HG02938 (cell line): Measurements from ENCODE around the gene LRRC25.

Experiments used
- ATAC-seq: cut with Tn5 transposase; IDR thresholded peaks from one replicate; pipeline ENCODE4 v1.9.1; 2021; ENCODE audit warnings: mild to moderate bottlenecking, moderate library complexity; ENCODE audit not compliant: unreplicated experiment

The LRRC25 gene

DNA sequence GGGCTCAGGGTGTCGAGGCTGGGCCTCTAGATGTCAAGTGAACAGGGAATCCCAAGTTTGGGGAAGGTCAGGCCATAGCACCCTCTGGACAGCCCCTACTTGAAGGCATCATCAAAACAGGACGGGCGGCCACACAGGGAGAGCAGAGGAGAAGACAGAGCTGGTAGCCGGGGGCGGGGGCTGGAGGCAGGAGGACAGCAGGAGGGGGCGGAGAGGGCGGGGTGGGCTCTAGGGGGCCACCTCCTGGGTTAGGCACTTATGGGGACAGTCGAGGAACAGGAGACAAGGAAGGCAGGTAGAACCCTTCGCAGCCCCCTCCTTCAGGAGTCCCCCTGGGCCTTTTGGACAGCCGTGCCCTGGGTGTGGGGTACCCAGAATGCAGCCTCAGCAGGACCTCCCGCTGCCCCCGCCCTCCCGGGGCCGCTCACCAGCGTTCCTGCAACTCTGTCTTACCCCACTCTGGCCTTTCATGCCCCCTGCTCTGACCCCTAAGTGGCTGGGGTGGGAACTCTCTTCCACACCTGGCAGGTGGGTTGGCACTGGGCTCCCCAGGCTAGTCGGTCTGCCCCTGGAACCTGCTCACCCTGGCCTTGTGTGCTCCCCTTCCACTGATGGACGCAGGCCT lies 27.6 kb upstream of the LRRC25 start:
- no peak for ATAC-seq

GRCh38 chr19:18424122-18424889 lies 26.9 kb upstream of the LRRC25 start:
- ATAC-seq, result no peak

DNA sequence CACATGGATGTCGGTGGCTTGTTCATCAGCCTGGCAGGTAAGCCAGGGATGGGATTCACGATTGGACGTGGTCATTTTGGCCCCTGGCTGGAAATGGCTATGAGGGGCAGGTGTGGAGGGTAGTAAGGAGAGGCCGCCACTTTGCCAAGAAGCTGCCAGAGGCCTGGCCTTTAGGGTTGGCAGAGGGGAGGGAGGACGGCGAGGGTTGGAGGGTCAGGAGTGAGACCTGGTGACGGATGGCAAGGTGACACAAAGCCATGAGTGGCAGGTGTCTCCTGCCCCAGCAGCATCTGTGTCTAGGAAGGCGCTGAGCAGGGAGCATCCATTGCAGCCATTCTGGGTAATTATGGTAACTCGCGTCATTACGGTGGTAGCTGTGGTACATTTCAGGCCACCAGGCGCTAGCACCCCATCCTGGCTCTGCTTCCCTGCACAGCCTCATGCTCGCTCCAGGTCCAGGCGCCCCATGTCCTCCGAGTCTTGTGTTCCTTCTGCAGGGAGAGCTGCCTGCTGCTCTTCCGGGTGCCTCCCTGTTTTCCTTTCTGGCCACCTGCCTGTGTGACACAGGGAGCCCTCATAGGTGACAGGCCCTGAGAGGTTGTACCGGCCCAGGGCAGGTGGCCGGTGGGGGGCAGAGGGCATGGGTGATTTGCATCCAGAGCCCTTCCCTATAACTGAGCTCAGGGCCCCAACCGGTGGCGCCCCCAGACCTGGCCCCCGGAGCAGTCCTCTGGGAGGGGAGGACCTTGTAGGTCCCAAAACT lies 26.0 kb upstream of the LRRC25 start:
- ATAC-seq, result no peak

DNA sequence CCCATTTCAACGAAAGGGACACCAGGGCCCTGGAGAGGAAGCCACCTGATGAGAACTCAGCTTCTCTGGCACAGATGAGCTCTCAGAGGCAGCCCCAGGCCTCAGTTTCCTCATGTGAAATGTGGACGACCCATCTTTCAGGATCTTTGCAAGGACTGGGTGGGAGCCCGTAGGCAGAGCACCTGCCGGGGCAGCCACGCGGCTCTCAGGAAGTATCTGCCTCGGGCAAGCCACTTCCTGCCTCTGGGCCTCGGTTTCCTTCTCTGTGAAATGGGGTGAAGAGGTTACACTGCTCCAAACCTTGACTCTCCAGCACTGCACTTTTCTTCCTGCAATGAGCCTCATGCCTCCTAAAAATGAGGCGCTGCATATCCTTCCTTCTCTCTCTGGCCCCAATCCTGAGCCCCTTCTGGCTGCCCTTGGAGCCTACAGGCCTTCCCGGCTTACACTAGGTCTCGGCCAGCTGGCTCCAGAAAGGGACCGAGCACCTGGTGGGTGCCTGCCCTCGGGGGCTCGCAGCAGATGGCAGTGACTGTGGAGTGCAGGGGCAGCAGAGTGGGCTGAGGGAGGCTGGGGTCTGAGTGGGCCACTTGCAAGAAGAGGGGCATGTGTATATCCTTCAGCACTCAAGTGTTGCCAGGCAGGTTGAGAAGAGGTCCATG lies 25.2 kb upstream of the LRRC25 start:
- no peak for ATAC-seq

GRCh38 chr19:18421371-18421959 lies 24.0 kb upstream of the LRRC25 start:
- no peak for ATAC-seq

GRCh38 chr19:18420930-18421329 lies 23.5 kb upstream of the LRRC25 start:
- no peak for ATAC-seq

- ATAC-seq, result no peak
These were observed 22.5 kb upstream of the LRRC25 start for GRCh38 chr19:18419699-18420460.

DNA sequence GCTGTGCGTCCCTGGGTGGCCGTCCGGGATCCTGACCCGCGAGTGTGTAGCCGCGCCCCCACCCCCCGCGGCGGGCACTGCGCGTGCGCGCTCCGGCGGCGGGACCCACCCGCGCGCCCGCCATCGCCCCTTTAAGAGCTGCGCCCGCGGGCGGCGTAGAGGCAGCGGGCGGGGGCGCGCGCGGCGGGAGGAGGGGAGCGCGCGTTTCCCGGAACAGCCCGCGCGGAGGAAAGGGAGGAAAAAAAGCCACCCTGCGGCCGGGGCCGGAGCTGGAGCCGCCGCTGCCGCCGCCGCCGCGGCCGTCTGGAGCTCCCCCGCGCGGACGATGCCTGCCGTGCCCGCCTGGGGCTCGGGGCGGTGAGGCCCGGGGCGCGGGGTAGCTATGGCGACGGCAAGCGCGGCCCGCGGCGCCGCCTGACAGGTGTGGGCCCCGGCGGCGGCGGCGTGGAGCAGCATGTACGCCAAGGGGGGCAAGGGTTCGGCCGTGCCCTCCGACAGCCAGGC lies 21.8 kb upstream of the LRRC25 start, which contains the start of gene SSBP4:
Gene SSBP4 (plus strand): TSS at position 204 of the 504 bp plus-strand sequence. CDS start 251 bp downstream, at position 455.
- ATAC-seq, result no peak

GRCh38 chr19:18418483-18419194 lies 21.2 kb upstream of the LRRC25 start:
- no peak for ATAC-seq

DNA sequence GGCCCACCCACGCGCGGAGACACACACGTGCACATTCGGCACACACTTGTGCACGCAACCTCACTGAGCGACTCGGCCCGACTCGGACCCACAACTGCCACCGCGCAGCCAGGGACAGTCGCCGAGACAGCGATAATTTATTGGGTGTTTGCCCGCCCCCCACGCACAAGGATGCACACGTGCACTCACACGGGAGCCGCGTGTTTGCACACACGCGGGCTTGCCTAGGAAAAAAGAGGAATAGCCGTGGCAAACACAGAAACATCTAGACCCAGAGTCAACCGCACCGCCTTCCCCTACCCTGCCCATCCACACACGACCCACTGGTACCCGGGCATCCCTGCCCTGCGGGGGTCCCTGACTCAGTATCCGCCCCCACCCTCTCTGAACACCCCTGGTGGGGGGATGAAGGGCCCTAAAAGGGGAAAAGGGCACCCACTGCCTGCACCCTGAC lies 20.6 kb upstream of the LRRC25 start:
- no peak for ATAC-seq

- no peak for ATAC-seq
These were observed 20.0 kb upstream of the LRRC25 start for GRCh38 chr19:18417250-18418028.

DNA sequence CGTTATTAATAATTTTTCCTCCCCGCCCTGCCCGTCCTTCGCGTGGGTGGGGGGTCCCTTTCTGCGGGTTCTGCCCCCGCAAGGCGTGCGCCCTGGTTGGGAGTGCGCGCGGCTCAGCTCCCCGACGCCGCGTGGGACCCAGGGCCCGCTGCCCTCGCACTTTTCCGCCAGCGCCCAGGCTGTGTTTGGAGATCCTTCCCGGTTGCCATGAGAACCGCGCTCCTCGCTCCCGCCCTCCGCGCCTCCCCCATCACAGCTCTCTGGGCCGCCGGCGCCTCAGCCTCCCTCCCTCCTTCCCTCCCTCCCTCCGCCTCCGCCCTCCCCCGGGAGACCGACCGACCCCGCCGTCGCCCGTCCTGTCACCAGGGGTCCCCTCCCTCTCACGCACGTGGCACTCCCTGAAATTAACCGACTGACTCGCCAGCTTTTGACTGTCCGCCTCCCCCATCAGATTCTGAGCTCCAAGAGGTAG lies 19.4 kb upstream of the LRRC25 start:
- no peak for ATAC-seq

GRCh38 chr19:18415178-18415867 lies 17.9 kb upstream of the LRRC25 start:
- ATAC-seq, result no peak

DNA sequence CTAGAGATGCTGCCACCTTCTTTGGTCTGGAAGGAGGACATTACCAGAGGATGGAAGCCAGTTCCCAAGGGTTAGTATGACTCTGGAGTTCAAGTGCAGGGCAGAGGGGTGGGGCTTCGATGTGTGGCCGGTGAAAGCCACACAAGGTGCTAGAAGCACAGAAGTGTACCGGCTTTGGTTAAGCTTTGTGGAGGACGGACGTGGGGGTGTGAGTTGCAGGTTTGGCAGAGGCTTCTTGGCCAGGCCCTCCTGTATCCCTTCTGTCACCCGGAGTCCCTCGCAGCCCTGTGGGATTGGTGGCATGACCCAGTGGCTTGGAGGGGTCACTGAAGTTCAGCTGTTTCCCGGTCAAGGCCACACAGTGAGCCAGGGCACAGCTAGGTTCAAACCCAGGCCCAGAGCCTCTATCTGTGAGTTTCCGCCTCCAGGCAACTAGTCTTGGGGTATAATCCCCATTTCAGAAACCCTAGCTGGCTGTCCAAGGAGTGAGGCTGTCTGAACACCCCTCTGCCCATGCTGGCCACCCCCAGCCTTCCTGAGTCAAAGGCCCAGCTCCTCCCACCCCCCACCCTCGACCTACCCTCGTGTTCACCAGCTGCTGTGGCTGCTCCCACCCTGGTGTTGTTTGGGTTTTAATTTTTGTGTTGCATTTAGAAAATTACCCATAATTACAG lies 17.2 kb upstream of the LRRC25 start:
- ATAC-seq, result no peak

DNA sequence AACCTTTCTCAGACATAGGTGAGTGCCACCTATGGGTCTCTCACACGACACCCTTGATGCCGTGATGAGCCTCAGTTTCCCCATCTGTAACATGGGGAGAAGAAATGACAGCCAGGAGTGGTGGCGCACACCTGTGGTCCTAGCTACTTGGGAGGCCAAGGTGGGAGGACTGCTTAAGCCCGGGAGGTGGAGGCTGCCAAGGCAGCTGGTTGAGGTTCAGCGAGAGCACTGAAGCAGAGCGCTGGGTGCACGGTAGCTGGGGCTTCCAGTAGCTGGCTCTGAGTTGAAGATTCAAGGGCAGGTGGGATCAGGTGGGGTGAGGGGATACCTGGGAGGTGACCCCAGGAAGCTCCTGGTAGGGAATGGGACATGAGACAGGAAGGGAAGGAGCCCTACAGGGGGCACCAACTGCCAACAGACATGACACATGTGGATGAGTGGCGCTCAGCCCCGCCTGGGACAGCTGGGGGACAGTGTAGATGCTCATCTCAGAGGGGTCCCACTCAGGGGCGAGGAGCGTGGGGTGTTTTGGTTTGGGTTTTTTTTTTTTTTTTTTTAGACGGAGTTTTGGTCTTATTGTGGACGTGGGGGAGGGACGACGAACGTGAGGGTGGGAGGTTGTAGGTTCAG lies 15.3 kb upstream of the LRRC25 start:
- ATAC-seq, result no peak

DNA sequence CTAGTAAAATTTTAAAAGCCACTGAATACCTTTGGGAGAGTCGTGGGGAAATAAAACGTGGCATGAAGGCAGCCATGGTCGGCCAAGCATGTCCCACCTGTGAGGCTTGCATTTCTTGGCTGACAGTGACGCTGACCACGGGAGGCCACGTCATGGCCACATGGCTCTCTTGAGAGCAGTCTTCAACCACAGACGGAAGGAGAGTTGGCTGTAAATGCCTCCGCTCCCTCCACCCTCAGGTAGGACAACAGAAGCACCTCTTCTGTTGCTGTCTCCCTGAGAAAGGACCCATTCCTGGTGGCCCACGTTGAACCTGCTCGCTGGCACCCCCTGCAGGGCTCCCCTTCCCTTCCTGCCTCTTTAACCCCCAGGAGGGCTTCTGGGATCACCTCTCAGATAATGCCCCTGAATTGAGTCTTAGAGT lies 10.6 kb upstream of the LRRC25 start:
- ATAC-seq, result no peak

DNA sequence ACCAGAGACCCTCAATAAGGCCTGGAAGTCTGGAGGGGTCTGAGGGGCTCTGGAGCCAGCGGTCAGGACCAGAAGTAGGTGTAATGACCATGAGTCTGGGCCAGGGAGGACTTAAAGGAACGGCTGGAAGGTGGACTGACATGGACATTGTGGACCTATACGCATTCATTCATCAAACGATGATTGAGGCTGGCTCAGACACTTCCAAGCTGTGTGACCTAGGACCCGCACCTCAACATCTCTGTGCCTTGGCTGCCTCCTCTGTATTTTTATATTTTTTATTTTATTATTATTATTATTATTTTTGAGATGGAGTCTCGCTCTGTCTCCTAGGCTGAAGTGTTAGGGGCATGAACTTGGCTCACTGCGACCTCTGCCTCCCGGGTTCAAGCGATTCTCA lies 9.3 kb upstream of the LRRC25 start:
- no peak for ATAC-seq
